SK-N-MC (cell line): ENCODE data around the gene ATP9B.

Source experiments
- DNase-seq: peaks from one replicate; pipeline ENCODE4 v3.0.0-alpha.2; 2011; ENCODE audit warnings: low read depth, low spot score
- H3K27ac ChIP-seq: fragments of 200-600 bp; sonication (generic); 2 replicates; pipeline ENCODE4 v1.5.1; 2016; ENCODE audit warnings: mixed run types
- H3K36me3 ChIP-seq: fragments of 200-600 bp; sonication (generic); 2 replicates; pipeline ENCODE4 v1.6.1; 2017; ENCODE audit warnings: antibody characterized with exemption, low read length, mixed read lengths; ENCODE audit not compliant: insufficient read depth
- H3K4me3 ChIP-seq: fragments of 200-600 bp; sonication (generic); 2 replicates; pipeline ENCODE4 v1.5.1; 2016
- H3K9ac ChIP-seq: fragments of 200-600 bp; sonication (generic); 2 replicates; pipeline ENCODE4 v1.8.0; 2017; ENCODE audit warnings: mixed run types, mixed read lengths; ENCODE audit not compliant: insufficient read length
- H3K9me3 ChIP-seq: fragments of 200-600 bp; sonication (generic); 2 replicates; pipeline ENCODE4 v1.6.1; 2017; ENCODE audit warnings: low read depth, mild to moderate bottlenecking, antibody characterized with exemption, low read length, moderate library complexity, mixed read lengths
- EZH2 ChIP-seq: fragments of 200-600 bp; sonication (generic); IDR thresholded peaks from one replicate; pipeline ENCODE4 v1.6.1; 2017; ENCODE audit warnings: antibody characterized with exemption
- FOXP2 ChIP-seq: optimal IDR thresholded peaks from 2 replicates; pipeline ENCODE3; 2011; ENCODE audit warnings: mild to moderate bottlenecking, moderate library complexity; ENCODE audit not compliant: insufficient read depth; ENCODE audit errors: extremely low read length, control extremely low read depth
- POLR2AphosphoS5 ChIP-seq: IDR thresholded peaks from 2 replicates; pipeline ENCODE4 v1.6.1; 2012; ENCODE audit warnings: mild to moderate bottlenecking, low read depth, low read length, borderline replicate concordance

Gene ATP9B

DNA sequence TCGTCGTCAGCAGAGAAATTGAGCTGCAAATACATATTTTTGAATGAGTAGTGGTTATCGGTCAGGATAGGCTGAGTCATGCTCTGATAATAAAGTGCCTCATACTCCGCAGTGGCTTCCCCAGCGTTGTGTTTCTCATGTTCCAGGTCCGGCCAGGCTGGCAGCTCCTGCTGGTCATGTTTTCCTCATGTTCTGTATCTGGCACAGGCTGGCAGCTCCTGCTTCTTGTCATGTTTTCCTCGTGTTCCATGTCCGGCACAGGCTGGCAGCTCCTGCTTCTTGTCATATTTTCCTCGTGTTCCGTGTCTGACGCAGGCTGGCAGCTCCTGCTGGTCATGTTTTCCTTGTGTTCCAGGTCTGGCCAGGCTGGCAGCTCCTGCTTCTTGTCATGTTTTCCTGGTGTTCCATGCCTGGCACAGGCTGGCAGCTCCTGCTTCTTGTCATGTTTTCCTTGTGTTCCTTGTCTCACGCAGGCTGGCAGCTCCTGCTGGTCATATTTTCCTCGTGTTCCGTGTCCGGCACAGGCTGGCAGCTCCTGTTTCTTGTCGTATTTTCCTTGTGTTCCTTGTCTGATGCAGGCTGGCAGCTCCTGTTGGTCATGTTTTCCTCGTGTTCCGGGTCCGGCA lies 148.9 kb downstream of the ATP9B start:
- Histone ChIP-seq H3K9ac (no peak overlapping the region), H3K4me3 (no peak overlapping the region), H3K9me3 (no peaks in the 10 kb centered on the region), H3K36me3 (no peaks in the 10 kb centered on the region), H3K27ac (no peak overlapping the region)
- no peak for DNase-seq
- TF ChIP-seq EZH2, result no peak
- TF ChIP-seq POLR2AphosphoS5, result no peak
- TF ChIP-seq FOXP2, result no peak

DNA sequence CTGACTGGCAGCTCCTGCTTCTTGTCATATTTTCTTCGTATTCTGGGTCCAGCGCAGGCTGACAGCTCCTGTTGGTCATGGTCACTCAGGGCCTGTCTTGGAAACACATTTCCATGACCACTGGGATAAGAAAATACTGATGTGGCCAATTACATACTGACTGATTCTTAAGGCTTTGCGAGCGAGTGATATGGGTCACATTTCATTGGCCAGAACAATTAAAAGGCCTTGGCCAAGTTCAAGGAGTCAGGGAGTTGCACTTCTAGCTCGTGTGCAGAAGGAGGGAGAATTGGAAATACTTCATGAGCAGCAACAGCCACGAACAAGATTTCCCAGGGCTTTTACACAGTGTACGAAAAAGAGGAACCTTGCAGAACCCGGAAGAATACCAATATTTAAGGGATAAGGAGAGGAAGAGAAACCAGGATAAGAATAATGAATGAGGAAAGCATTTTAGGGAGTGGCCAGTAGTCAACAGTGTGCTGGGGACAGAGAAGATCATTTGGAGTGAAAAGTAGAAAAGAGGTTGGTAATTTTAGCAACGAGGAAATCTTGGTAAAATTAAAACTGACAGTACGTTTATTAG lies 149.5 kb downstream of the ATP9B start:
- Histone ChIP-seq H3K36me3 (no peaks in the 10 kb centered on the region), H3K9ac (no peak overlapping the region), H3K27ac (no peak overlapping the region), H3K9me3 (no peaks in the 10 kb centered on the region), H3K4me3 (no peak overlapping the region)
- no peak for DNase-seq
- TF ChIP-seq EZH2 (no peak), POLR2AphosphoS5 (no peak), FOXP2 (no peak)

DNA sequence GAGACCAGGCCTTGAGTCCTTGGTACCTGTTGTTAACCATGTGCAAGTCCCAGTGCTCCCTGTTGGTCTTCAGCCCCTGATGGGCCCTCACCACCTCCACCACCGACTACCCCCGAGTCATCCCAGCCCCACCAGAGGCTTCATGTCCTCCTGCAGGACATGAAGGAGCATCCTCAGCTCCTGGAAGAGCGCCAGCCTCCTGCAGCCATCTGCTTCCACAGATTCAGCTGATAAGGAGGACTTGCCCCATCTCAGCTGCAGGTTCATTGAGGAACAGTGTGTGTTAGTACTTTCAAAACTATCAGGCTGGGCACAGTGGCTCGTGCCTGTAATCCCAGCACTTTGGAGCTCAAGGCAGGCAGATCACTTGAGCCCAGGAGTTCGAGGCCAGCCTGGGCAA lies 151.9 kb downstream of the ATP9B start:
- no peak for DNase-seq
- Histone ChIP-seq H3K9ac (no peak overlapping the region), H3K9me3 (no peaks in the 10 kb centered on the region), H3K27ac (no peak overlapping the region), H3K36me3 (no peaks in the 10 kb centered on the region), H3K4me3 (no peak overlapping the region)
- TF ChIP-seq EZH2 (no peak), FOXP2 (no peak), POLR2AphosphoS5 (no peak)

DNA sequence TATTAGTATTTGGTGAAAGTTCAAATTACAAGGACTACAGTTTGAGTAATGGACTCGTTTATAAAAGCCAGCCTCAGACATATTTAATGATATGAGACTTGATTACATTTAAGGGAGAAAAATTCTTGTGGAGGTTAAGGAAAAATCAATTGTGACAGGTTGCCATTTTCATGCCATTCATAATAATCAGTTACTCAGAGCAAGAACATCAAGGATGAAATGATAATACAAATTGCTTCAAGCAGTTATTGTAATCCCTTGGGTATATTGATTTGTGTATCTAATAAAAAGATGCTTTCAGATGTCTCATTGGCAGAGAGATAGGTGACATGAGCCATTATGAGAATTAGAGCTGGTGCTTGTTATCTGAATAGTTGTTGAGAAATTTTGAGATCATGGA lies 153.6 kb downstream of the ATP9B start:
- no peak overlapping the region for H3K27ac ChIP-seq
- H3K36me3 ChIP-seq, result no peaks in the 10 kb centered on the region
- TF ChIP-seq POLR2AphosphoS5 (no peak), FOXP2 (no peak), EZH2 (no peak)
- no peaks in the 10 kb centered on the region for H3K9me3 ChIP-seq
- no peak for DNase-seq
- H3K9ac ChIP-seq, result no peak overlapping the region
- no peak overlapping the region for H3K4me3 ChIP-seq

DNA sequence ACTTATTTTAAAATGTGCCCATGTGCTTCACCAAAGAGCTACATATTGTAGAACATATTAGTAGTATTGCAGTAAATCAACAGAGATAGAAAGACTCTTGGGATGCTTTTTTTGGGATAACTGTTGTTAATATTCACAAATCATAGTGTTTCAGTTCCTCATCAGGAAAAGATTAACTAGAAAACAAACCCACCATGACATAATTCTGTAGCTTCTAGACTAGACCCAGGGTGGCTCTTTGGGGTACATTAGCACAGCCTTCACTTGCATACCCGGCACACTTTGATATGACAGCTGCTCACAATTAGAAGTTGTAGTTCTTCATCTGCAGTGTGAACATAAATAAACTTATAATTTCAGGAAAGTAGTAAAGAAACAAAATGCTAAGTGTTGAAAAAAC lies 154.2 kb downstream of the ATP9B start:
- TF ChIP-seq FOXP2 (no peak), POLR2AphosphoS5 (no peak), EZH2 (no peak)

DNA sequence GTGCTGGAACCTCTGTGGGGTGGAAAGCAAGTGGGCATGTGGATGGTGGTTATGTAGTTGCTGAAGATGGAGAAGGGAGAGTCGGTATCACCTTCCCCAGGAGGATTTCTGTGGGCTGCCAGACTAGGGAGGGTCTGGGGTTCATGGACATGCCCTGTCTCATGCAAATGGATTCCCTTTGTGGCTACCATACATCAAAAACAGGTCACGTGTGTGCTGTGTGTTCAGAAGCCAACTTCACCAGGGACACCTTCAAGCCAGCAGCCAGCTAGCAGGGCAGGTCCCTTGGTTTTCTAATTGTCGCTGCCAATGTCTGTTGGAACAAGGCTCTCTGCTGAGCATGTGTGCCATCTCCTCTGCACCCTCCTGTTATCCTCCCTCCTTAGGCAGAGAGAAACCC lies 155.2 kb downstream of the ATP9B start:
- H3K27ac ChIP-seq, result no peak overlapping the region
- no peak for DNase-seq

More for the DNA sequence above, 154.2 kb downstream of the ATP9B start:
- no peak overlapping the region for H3K4me3 ChIP-seq
- no peak for DNase-seq
- H3K9ac ChIP-seq, result no peak overlapping the region
- no peak overlapping the region for H3K27ac ChIP-seq
- no peaks in the 10 kb centered on the region for H3K36me3 ChIP-seq
- H3K9me3 ChIP-seq, result no peaks in the 10 kb centered on the region

DNA sequence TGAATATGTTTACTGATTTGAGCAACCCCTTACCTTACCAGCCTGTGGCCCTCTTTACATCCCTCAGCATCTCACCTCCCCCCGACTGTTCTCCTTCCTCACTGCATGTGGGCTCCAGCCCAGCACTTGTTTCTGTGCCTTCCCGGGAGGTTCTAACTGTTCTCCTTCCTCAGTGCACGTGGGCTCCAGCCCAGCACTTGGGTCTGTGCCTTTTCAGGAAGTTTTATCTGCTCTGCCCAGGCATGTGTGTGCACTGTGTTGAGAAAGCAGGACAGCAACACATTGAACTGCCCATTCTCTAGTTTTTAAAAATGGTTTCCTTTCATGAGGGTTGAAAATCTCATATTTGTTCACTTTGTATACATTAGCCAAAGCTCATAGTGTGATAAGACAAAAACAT lies 158.4 kb downstream of the ATP9B start:
- H3K4me3 ChIP-seq, result no peak overlapping the region

More for the DNA sequence above, 155.2 kb downstream of the ATP9B start:
- H3K9ac ChIP-seq, result no peak overlapping the region
- no peak overlapping the region for H3K4me3 ChIP-seq
- H3K36me3 ChIP-seq, result no peaks in the 10 kb centered on the region
- TF ChIP-seq POLR2AphosphoS5 (no peak), EZH2 (no peak), FOXP2 (no peak)
- H3K9me3 ChIP-seq, result no peaks in the 10 kb centered on the region

DNA sequence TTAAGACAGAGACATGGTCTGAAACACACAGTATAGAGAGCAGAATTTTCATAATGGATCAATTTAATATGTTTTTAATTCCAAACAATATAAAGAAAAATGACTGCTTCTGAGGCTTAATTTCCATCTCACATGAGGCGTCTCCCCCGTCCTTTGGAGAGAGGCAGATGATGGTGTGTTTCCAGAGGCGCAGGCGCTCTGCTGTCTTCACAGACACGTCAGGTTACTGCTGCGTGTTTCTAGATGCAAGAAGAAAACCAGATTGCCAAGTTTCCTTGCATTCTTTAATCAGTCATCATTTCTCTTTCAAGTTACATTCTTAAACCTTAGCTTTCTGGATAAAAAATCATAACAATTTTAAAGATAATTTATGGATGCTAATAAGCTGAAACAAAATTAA lies 160.2 kb downstream of the ATP9B start:
- no peak for DNase-seq
- Histone ChIP-seq H3K9ac (no peak overlapping the region), H3K27ac (no peak overlapping the region), H3K4me3 (no peak overlapping the region), H3K9me3 (no peaks in the 10 kb centered on the region), H3K36me3 (no peaks in the 10 kb centered on the region)
- TF ChIP-seq FOXP2 (no peak), POLR2AphosphoS5 (no peak), EZH2 (no peak)

More for the DNA sequence above, 158.4 kb downstream of the ATP9B start:
- Histone ChIP-seq H3K36me3 (no peaks in the 10 kb centered on the region), H3K9ac (no peak overlapping the region), H3K27ac (no peak overlapping the region), H3K9me3 (no peaks in the 10 kb centered on the region)
- no peak for DNase-seq
- TF ChIP-seq FOXP2, result no peak
- TF ChIP-seq EZH2, result no peak
- TF ChIP-seq POLR2AphosphoS5, result no peak

DNA sequence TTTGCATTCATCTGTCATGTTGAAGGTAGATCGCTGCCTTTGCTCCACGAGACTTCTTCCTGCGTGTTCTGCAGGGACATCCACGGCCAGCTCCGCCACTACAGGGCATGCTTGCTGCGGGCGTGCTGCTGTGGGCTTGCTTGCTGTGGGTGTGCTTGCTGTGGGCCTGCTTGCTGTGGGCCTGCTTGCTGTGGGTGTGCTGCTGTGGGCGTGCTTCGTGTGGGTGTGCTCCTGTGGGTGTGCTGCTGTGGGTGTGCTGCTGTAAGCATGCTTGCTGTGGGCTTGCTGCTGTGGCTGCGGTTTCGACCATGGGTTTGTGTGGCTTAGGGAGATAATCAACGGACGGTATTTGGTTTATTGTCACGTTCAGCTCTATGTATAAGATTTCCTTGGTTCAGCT lies 165.2 kb downstream of the ATP9B start:
- Histone ChIP-seq H3K4me3 (no peak overlapping the region), H3K9me3 (no peaks in the 10 kb centered on the region), H3K36me3 (no peaks in the 10 kb centered on the region), H3K27ac (no peak overlapping the region), H3K9ac (no peak overlapping the region)
- DNase-seq, result no peak
- TF ChIP-seq POLR2AphosphoS5 (no peak), FOXP2 (no peak), EZH2 (no peak)
